H1 (cell line): Measurements from ENCODE around the gene GAS7. TPM values are rescaled to one million over a fixed set of nuclear protein-coding genes. Genes with fewer than 3 reads are reported as not detected.
A peak's percentile ranks its signal among the peaks of the same experiment; 100 is the strongest.

Experiments used
- BACH1 ChIP-seq: IDR thresholded peaks from 2 replicates; pipeline ENCODE4 v1.6.1; 2012; ENCODE audit warnings: low read length, improper control_type of control experiment
- CBX5 ChIP-seq: fragments of 300-800, 300-1000 bp; sonication (generic); IDR thresholded peaks from 2 replicates; pipeline ENCODE4 v1.7.1; 2016; ENCODE audit warnings: antibody characterized with exemption, low read length, low read depth
- CTCF ChIP-seq, 3 experiments: IDR thresholded peaks; 1 replicate in 2 of 3; 2 replicates in 1 of 3; pipeline versions ENCODE4 v1.5.1 to v1.6.1; 2011; ENCODE audit warnings: low read length in 3 of 3, mild to moderate bottlenecking in 3 of 3, inconsistent platforms in 2 of 3, low read depth in 1 of 3, moderate library complexity in 1 of 3; ENCODE audit not compliant: insufficient read depth in 1 of 3; ENCODE audit errors: control extremely low read depth in 1 of 3
- JUN ChIP-seq: IDR thresholded peaks from 2 replicates; pipeline ENCODE4 v1.6.1; 2011; ENCODE audit warnings: low read depth, mild to moderate bottlenecking, improper control_type of control experiment, low read length
- POU5F1 ChIP-seq: IDR thresholded peaks from 2 replicates; pipeline ENCODE4 v1.6.1; 2011; ENCODE audit warnings: low read depth, mild to moderate bottlenecking, low read length, moderate library complexity
- RAD21 ChIP-seq, 2 experiments: IDR thresholded peaks in 1 of 2; conservative IDR thresholded peaks in 1 of 2; 2 replicates each; pipeline ENCODE4 v1.6.1; 2011; ENCODE audit warnings: low read depth in 2 of 2, low read length in 2 of 2, improper control_type of control experiment in 1 of 2, inconsistent platforms in 1 of 2, mild to moderate bottlenecking in 1 of 2, moderate library complexity in 1 of 2
- SUZ12 ChIP-seq: fragments of 200-600 bp; sonication (generic); IDR thresholded peaks from 2 replicates; pipeline ENCODE4 v1.6.1; 2012; ENCODE audit warnings: mild to moderate bottlenecking, inconsistent platforms, low read length, moderate library complexity, mixed read lengths
- TCF12 ChIP-seq: IDR thresholded peaks from 2 replicates; pipeline ENCODE4 v1.6.1; 2011; ENCODE audit warnings: low read depth, mild to moderate bottlenecking, low read length
- YY1 ChIP-seq: IDR thresholded peaks from 2 replicates; pipeline ENCODE4 v1.6.1; 2011; ENCODE audit warnings: low read depth, mild to moderate bottlenecking, low read length
- polyA plus RNA-seq, 7 experiments: library from polyadenylated mRNA; depleted of rRNA in 3 of 7; stranded (reverse) in 5 of 7; unstranded in 2 of 7; fragments of >200 nt in 5 of 7; fragments of 200-250 nt in 2 of 7; gene quantifications; 1 replicate in 5 of 7; 2 replicates in 1 of 7; 4 replicates in 1 of 7; pipeline versions ENCODE4 v1.2.1 to v1.2.3, GENCODE V29; 2011 to 2013; ENCODE audit warnings: missing spikeins in 2 of 7, mixed read lengths in 2 of 7
- total RNA-seq: library from RNA; stranded (reverse); fragmentation: NEBNext Ultra II Directional; extraction: Animal tissue kit (Norgen Biotek cat#: 25700); gene quantifications from 2 replicates; pipeline ENCODE4 v1.2.1, GENCODE V29; 2021

GAS7 gene
- total and polyA plus RNA-seq, 2 of the 8 experiments (the other 6 are each of a cell fraction or from before 2014, with no cell fraction given) = 5.0 to 14.5 TPM

- TF ChIP-seq RAD21 (IDR thresholded peaks at IDR 0.05 in 1 of 2, conservative IDR thresholded peaks at IDR 0.05 in 1 of 2; ENCODE audit: low read depth in 2 of 2, low read length in 2 of 2) (peak; percentile 92 to 94), BACH1 (peak; percentile 67), JUN (no peak), CBX5 (no peak), YY1 (0 out of 2 replicates have a peak, but pooled peaks have one; percentile 43), SUZ12 (no peak), CTCF (IDR thresholded peaks at IDR 0.05; ENCODE audit: control extremely low read depth in 1 of 3, insufficient read depth in 1 of 3, low read depth in 1 of 3, low read length in 3 of 3) (peak; percentile 85 to 91 (median 85)), POU5F1 (no peak), TCF12 (0 out of 2 replicates have a peak, but pooled peaks have one; percentile 52)
Measured at GRCh38 chr17:10226930-10227695, 28.7 kb upstream of the GAS7 start (continued).
